ENCODE data around the gene PHC2.

The PHC2 gene

DNA sequence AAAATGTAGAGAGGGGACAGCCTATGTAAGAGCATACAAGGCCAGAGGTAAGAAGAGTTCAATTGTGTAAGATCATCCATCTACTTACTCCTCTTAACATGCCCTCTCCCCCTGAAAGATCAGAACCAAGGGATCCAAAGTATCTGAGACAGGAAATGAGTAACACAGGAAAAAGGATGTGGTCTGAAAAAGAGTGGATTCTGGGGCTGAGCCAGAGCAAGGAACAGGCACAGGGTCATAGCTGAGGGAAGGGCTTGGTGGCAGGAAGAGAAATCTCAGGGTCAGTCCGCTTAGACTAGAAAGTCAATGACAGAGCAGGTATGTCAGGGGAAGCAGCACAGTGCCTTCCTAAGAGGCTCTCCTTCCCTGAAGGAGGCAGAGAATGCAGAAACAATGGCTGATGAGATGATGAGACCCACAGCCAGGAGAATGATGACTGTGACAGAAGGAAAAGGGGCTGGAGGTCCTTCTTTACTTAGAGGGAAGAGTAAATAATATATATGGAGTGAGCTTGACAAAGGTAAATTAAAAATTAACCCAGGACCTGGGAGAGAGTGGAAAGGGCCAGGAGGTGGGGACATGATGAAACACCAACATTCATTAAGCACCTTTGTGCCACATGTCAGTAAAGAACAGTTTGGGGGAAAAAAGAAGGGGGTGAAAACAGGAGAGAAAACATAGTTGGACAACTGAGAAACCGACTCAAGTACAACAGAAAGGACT is 83.8 kb downstream of the PHC2 start:
- CTCF ChIA-PET = interaction anchor here (1.4 kb wide), 1 partner anchor 49 kb away, joined by 3 read pairs; no protein-coding TSS in a partner anchor
- DNase-seq = peak; percentile 29
- H3K4me3 Mint-ChIP-seq = peak overlapping the region; percentile 83
- peak overlapping the region; percentile 72 for H3K27ac Mint-ChIP-seq
- peaks cover 5% of the 10 kb centered on the region for H3K27me3 Mint-ChIP-seq
- H3K36me3 Mint-ChIP-seq = peaks cover 25% of the 10 kb centered on the region
- H3K9me3 Mint-ChIP-seq = no peaks in the 10 kb centered on the region
- peaks cover 46% of the 10 kb centered on the region for H3K4me1 Mint-ChIP-seq

DNA sequence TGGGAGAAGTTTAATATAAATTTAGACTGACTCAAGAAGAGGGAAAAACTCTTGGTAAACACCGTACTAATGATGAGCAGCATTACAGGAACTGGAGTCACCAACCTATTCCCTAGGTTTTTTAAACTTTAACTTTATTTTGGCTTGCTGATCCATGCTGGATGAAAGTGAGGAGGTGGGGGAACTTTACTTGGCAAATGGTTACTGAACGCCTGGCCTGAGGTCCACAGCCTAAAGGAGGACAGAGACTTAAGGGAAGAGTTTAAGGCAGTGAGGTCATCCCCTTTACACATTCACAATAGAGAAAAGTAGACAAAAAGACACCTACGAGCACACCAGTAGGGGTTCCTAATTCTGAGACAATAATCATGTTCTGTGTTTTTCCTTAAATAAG is 84.4 kb downstream of the PHC2 start:
- Mint-ChIP-seq H3K27ac (no peak overlapping the region), H3K36me3 (peaks cover 25% of the 10 kb centered on the region), H3K4me3 (peak overlapping the region; percentile 17), H3K9me3 (no peaks in the 10 kb centered on the region), H3K27me3 (peaks cover 5% of the 10 kb centered on the region), H3K4me1 (peaks cover 44% of the 10 kb centered on the region)
- CTCF ChIA-PET = no interaction called here
- DNase-seq = no peak

- Mint-ChIP-seq H3K27me3 (peaks cover under 1% of the 10 kb centered on the region), H3K4me1 (peaks cover 31% of the 10 kb centered on the region), H3K9me3 (no peaks in the 10 kb centered on the region), H3K4me3 (no peak overlapping the region), H3K27ac (no peak overlapping the region), H3K36me3 (peaks cover 33% of the 10 kb centered on the region)
- no peak for DNase-seq
- CTCF ChIA-PET = no interaction called here
Observed at GRCh38 chr1:33344896-33345560, 85.9 kb downstream of the PHC2 start.

GRCh38 chr1:33343539-33343938 is 87.4 kb downstream of the PHC2 start:
- peaks cover 30% of the 10 kb centered on the region for H3K4me1 Mint-ChIP-seq
- DNase-seq = no peak
- CTCF ChIA-PET = no interaction called here
- H3K4me3 Mint-ChIP-seq = no peak overlapping the region
- H3K36me3 Mint-ChIP-seq = peaks cover 32% of the 10 kb centered on the region
- no peak overlapping the region for H3K27ac Mint-ChIP-seq
- no peaks in the 10 kb centered on the region for H3K9me3 Mint-ChIP-seq
- H3K27me3 Mint-ChIP-seq = no peaks in the 10 kb centered on the region

DNA sequence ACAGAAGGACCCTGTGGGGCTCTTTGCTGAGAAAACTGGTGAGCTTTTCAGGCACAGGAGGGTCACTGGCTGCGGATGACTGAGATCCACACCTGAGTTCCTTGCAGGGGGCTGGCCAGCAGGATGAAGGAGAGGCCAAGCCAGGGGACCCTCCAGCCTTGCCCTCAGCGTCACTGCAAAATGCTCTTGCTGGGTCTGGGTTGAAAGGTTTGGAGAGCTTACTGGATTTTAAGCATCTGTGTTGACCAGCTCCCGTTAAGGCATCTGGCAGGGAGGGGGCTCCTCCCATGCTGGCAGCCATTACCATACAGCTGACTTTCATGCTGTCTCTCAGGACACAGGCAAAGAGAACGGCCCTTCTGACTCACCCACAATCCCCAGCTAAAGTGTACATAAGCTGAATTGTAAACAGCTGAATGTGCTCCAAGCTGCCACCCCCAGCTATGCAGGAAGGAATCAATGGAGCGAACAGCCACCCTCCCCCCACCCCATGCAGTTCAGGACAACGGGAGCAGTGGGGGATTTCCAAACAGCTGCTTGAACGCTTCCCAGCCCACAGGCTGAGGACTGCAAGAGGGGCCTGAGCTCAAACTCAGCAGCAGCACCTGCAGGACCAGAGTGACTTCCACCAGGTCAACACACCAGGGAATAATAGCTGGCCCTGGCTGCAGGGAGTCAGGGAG is 88.7 kb downstream of the PHC2 start:
- Mint-ChIP-seq H3K4me3 (no peak overlapping the region), H3K9me3 (no peaks in the 10 kb centered on the region), H3K4me1 (peaks cover 19% of the 10 kb centered on the region), H3K27me3 (no peaks in the 10 kb centered on the region), H3K36me3 (peaks cover 28% of the 10 kb centered on the region), H3K27ac (no peak overlapping the region)
- DNase-seq = no peak
- CTCF ChIA-PET = interaction anchor here (0.6 to 1.4 kb wide), 4 partner anchors 10 to 180 kb away, joined by 3 to 7 read pairs (median 3); no protein-coding TSS in a partner anchor

- peaks cover 18% of the 10 kb centered on the region for H3K36me3 Mint-ChIP-seq
- no peak overlapping the region for H3K27ac Mint-ChIP-seq
- H3K4me3 Mint-ChIP-seq = no peak overlapping the region
- CTCF ChIA-PET = interaction anchor here (1.3 to 1.4 kb wide), 2 partner anchors 9 to 46 kb away, joined by 3 to 7 read pairs; no protein-coding TSS in a partner anchor
- peaks cover 9% of the 10 kb centered on the region for H3K4me1 Mint-ChIP-seq
- DNase-seq = no peak
- no peaks in the 10 kb centered on the region for H3K27me3 Mint-ChIP-seq
- H3K9me3 Mint-ChIP-seq = no peaks in the 10 kb centered on the region
Observed at GRCh38 chr1:33341190-33341589, 89.7 kb downstream of the PHC2 start.

- Mint-ChIP-seq H3K27me3 (no peaks in the 10 kb centered on the region), H3K27ac (no peak overlapping the region), H3K36me3 (peaks cover 17% of the 10 kb centered on the region), H3K4me1 (peaks cover 15% of the 10 kb centered on the region), H3K4me3 (no peak overlapping the region), H3K9me3 (no peaks in the 10 kb centered on the region)
- CTCF ChIA-PET = interaction anchor here (0.9 kb wide), 1 partner anchor 41 kb away, joined by 4 read pairs; no protein-coding TSS in a partner anchor
- DNase-seq = no peak
Observed at GRCh38 chr1:33339413-33339812, 91.5 kb downstream of the PHC2 start.

DNA sequence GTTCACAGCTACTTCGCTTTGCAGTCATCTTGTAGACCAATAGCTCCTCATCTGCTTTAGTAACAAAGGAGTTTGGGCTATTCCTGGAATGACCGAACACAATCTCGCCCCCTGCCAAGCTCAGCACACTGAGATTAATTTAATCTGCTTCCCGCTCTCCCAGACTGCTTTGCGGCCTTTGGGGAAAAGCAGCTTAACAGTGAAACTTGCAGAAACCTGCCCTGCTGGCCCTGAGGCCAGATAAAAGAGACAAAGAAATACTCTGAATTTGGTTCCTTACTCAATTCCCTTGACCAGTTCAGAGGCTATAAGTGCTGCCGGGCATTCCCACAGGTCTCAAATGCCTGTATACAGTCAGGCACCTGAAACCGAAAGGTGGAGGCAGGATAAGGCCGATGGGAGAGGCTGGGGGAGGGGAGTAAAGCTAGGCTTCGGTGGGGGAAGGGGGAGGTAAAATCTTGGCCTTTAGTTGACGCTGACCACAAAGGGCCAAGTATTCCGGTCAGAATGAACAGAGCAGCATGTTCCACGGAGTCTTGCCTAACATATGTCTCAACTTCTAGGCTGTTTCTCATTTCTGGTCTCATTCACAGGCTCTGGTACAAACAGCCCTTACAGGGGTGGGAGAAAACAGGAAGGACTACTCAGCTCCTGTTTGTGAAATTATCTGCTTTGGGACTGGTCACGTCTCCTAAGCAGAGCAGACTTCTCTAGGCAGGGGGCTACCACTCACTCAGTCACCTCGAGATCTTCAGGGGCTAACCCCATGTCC is 92.3 kb downstream of the PHC2 start:
- H3K27ac Mint-ChIP-seq = no peak overlapping the region
- CTCF ChIA-PET = interaction anchor here (0.9 kb wide), 1 partner anchor 41 kb away, joined by 4 read pairs; no protein-coding TSS in a partner anchor
- H3K27me3 Mint-ChIP-seq = no peaks in the 10 kb centered on the region
- DNase-seq = no peak
- H3K9me3 Mint-ChIP-seq = no peaks in the 10 kb centered on the region
- H3K4me1 Mint-ChIP-seq = peaks cover 12% of the 10 kb centered on the region
- H3K4me3 Mint-ChIP-seq = no peak overlapping the region
- H3K36me3 Mint-ChIP-seq = peaks cover 15% of the 10 kb centered on the region

GRCh38 chr1:33338048-33338439 is 92.9 kb downstream of the PHC2 start:
- no peaks in the 10 kb centered on the region for H3K9me3 Mint-ChIP-seq
- H3K36me3 Mint-ChIP-seq = peaks cover 15% of the 10 kb centered on the region
- no peak overlapping the region for H3K4me3 Mint-ChIP-seq
- no peak overlapping the region for H3K27ac Mint-ChIP-seq
- DNase-seq = no peak
- CTCF ChIA-PET = no interaction called here
- peaks cover 9% of the 10 kb centered on the region for H3K4me1 Mint-ChIP-seq
- no peaks in the 10 kb centered on the region for H3K27me3 Mint-ChIP-seq

GRCh38 chr1:33337441-33337840 is 93.5 kb downstream of the PHC2 start:
- no peaks in the 10 kb centered on the region for H3K9me3 Mint-ChIP-seq
- H3K36me3 Mint-ChIP-seq = peaks cover 15% of the 10 kb centered on the region
- DNase-seq = no peak
- no peaks in the 10 kb centered on the region for H3K27me3 Mint-ChIP-seq
- CTCF ChIA-PET = no interaction called here
- H3K27ac Mint-ChIP-seq = no peak overlapping the region
- peaks cover 9% of the 10 kb centered on the region for H3K4me1 Mint-ChIP-seq
- no peak overlapping the region for H3K4me3 Mint-ChIP-seq

DNA sequence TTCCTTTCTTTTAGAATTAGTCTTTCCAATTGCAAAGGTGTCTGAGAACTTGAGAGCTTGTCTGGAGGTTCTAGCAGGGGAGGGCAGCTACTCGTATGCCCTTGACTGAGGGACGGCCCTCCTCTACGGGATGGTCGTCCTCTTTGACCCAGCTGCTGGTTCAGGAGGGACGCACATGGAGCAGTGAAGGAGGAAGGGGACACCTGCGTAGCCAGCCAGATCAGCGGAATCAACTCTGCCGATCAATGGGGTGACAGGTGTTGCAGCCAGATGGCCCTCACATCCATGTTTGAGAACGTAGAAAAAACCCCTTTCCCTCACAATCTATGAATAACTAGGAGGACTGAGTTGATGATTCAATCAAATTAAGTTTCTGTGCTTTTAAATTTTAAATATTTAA is 94.3 kb downstream of the PHC2 start:
- Mint-ChIP-seq H3K4me3 (no peak overlapping the region), H3K9me3 (no peaks in the 10 kb centered on the region), H3K36me3 (peaks cover 22% of the 10 kb centered on the region), H3K27ac (no peak overlapping the region), H3K4me1 (peaks cover 9% of the 10 kb centered on the region), H3K27me3 (no peaks in the 10 kb centered on the region)
- no peak for DNase-seq
- CTCF ChIA-PET = interaction anchor here (1.3 to 1.5 kb wide), 2 partner anchors 11 to 41 kb away, joined by 3 to 6 read pairs; no protein-coding TSS in a partner anchor

GRCh38 chr1:33335020-33335419 is 95.9 kb downstream of the PHC2 start:
- no peak for DNase-seq
- H3K36me3 Mint-ChIP-seq = peaks cover 16% of the 10 kb centered on the region
- no peak overlapping the region for H3K4me3 Mint-ChIP-seq
- peaks cover 9% of the 10 kb centered on the region for H3K4me1 Mint-ChIP-seq
- H3K9me3 Mint-ChIP-seq = no peaks in the 10 kb centered on the region
- CTCF ChIA-PET = interaction anchor here (1.0 to 1.3 kb wide), 2 partner anchors 9 to 22 kb away, joined by 3 read pairs; no protein-coding TSS in a partner anchor
- no peaks in the 10 kb centered on the region for H3K27me3 Mint-ChIP-seq
- H3K27ac Mint-ChIP-seq = peak overlapping the region; percentile 19

GRCh38 chr1:33334081-33334552 is 96.8 kb downstream of the PHC2 start:
- CTCF ChIA-PET = no interaction called here
- Mint-ChIP-seq H3K4me1 (peaks cover 9% of the 10 kb centered on the region), H3K9me3 (no peaks in the 10 kb centered on the region), H3K27ac (no peak overlapping the region), H3K36me3 (peaks cover 22% of the 10 kb centered on the region), H3K4me3 (no peak overlapping the region), H3K27me3 (no peaks in the 10 kb centered on the region)
- no peak for DNase-seq

GRCh38 chr1:33332881-33333280 is 98.0 kb downstream of the PHC2 start:
- CTCF ChIA-PET = no interaction called here
- H3K36me3 Mint-ChIP-seq = peaks cover 28% of the 10 kb centered on the region
- H3K4me3 Mint-ChIP-seq = no peak overlapping the region
- no peak for DNase-seq
- no peaks in the 10 kb centered on the region for H3K9me3 Mint-ChIP-seq
- peaks cover 7% of the 10 kb centered on the region for H3K4me1 Mint-ChIP-seq
- no peaks in the 10 kb centered on the region for H3K27me3 Mint-ChIP-seq
- no peak overlapping the region for H3K27ac Mint-ChIP-seq

Measured in activated naive CD4-positive, alpha-beta T cell treated with anti-CD3 and anti-CD28 coated beads, Interleukin-2, amount 10 ng/mL, durations not matched to agents 7 days and 5 days (primary cell).